ENCODE results near the gene POLR1E.

DNA sequence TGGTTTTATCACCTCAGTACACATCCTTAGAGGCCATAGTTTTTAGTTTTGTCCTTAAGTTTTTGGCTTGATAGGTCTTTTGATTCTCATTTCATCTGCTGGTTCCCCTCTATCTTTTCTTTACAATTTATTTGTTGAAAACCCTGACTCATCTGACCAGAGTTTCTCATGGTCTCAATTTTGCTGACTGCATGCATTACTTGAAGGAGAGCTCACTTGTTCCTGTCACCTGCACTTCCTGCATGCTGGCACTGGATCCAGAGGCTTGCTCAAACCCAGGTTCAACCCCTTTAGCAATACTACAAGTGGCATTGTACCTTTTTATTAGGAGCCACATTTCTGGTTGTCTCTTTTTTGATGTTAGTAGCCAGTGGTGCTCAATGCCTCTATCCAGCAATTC is 63.8 kb downstream of the POLR1E start:
- TF ChIP-seq, protein P1, sequence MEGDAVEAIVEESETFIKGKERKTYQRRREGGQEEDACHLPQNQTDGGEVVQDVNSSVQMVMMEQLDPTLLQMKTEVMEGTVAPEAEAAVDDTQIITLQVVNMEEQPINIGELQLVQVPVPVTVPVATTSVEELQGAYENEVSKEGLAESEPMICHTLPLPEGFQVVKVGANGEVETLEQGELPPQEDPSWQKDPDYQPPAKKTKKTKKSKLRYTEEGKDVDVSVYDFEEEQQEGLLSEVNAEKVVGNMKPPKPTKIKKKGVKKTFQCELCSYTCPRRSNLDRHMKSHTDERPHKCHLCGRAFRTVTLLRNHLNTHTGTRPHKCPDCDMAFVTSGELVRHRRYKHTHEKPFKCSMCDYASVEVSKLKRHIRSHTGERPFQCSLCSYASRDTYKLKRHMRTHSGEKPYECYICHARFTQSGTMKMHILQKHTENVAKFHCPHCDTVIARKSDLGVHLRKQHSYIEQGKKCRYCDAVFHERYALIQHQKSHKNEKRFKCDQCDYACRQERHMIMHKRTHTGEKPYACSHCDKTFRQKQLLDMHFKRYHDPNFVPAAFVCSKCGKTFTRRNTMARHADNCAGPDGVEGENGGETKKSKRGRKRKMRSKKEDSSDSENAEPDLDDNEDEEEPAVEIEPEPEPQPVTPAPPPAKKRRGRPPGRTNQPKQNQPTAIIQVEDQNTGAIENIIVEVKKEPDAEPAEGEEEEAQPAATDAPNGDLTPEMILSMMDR (IDR thresholded peaks at IDR 0.05; ENCODE audit: borderline replicate concordance, extremely low read depth, low read length, poor library complexity, severe bottlenecking): no peak
- no peak for TF ChIP-seq EZH2 (IDR thresholded peaks at IDR 0.05; ENCODE audit: borderline replicate concordance, low read depth, low read length, severe bottlenecking)

All from DND-41 (cell line).